ENCODE results near the gene BDKRB2. TPM values are rescaled to one million over a fixed set of nuclear protein-coding genes. Genes with fewer than 3 reads are reported as not detected.

Gene BDKRB2
- total RNA-seq, 1 experiment from 2014 or later = 0.15 TPM

DNA sequence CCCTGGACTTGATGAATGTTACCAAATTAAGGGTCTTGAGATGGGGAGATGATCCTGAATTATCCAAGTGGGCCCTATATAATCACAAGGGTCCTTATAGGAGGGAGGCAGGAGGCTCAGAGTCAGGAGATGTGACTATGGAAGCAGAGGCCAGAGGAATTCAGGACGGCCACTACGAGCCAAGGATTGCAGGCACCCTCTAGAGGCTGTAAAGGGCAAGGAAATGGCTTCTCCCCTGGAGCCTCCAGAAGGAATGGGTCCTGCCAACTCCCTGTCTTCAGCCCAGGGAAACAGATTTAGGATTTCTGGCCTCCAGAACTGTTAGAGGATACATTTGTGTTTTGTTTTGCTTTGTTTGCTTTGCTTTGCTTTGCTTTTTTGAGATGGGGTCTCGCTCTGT, 60.2 kb downstream of the BDKRB2 start:
- H3K4me3 Mint-ChIP-seq = no peak overlapping the region
- no peak overlapping the region for H3T11ph ChIP-seq (ENCODE audit: low read length)
- H3K27me3 Mint-ChIP-seq (ENCODE audit: low read depth) = no peaks in the 10 kb centered on the region; the same call in 1 of the 2 replicates
- no peak overlapping the region for H3K9ac ChIP-seq (ENCODE audit: extremely low read depth, insufficient read length, low read length)
- no peaks in the 10 kb centered on the region for H3K27me3 ChIP-seq (ENCODE audit: insufficient read depth, low read length)
- H4K5ac ChIP-seq (ENCODE audit: insufficient read length, low read depth, low read length) = no peak overlapping the region
- H3K23me2 ChIP-seq (ENCODE audit: insufficient read length, low read depth, low read length, poor library complexity, severe bottlenecking) = no peaks in the 10 kb centered on the region
- no peaks in the 10 kb centered on the region for H3K4me1 Mint-ChIP-seq
- H2BK5ac ChIP-seq (ENCODE audit: insufficient read length, low read length) = no peak overlapping the region
- H3K27ac Mint-ChIP-seq = no peak overlapping the region
- no peak overlapping the region for H4K91ac ChIP-seq (ENCODE audit: insufficient read length, low read depth, low read length)
- peak; percentile 47 for DNase-seq
- H4K8ac ChIP-seq (replicated peaks; ENCODE audit: insufficient read length, low read depth, low read length) = no peak overlapping the region
- H2BK120ac ChIP-seq (ENCODE audit: low read depth, low read length, poor library complexity, severe bottlenecking) = no peak overlapping the region
- H3K56ac ChIP-seq (ENCODE audit: insufficient read length, low read depth, low read length) = no peak overlapping the region
- H3K79me1 ChIP-seq (ENCODE audit: insufficient read depth, low read depth, low read length, poor library complexity, severe bottlenecking) = no peaks in the 10 kb centered on the region
- no CpG with 5 or more reads among the region's 3 CpGs for WGBS (ENCODE audit: extremely low coverage, insufficient read length, low lambda C conversion rate)
- H3K79me2 ChIP-seq (ENCODE audit: insufficient read depth, low read length) = no peaks in the 10 kb centered on the region
- no peak overlapping the region for H3K14ac ChIP-seq (ENCODE audit: insufficient read depth, low read length)
- H3K4me1 ChIP-seq (ENCODE audit: insufficient read depth, low read length) = no peaks in the 10 kb centered on the region
- no peaks in the 10 kb centered on the region; a peak in 1 of 7 replicates for H3K36me3 Mint-ChIP-seq (ENCODE audit: insufficient read depth in 1 of 3, low read depth in 3 of 3)
- H2AFZ ChIP-seq (ENCODE audit: low read length) = no peak overlapping the region
- H2BK12ac ChIP-seq (ENCODE audit: insufficient read length, low read depth, low read length) = no peak overlapping the region
- no peak overlapping the region for H3K27ac ChIP-seq (ENCODE audit: insufficient read length, low read depth, low read length)
- no peak overlapping the region for H2AK5ac ChIP-seq (ENCODE audit: insufficient read length, low read length)
- TF ChIP-seq CTCF (conservative IDR thresholded peaks at IDR 0.05) = peak; percentile 62
- H3K9me3 Mint-ChIP-seq = peaks cover under 1 to 3% of the 10 kb centered on the region in 2 experiments; a peak in 3 of 5 replicates
- no peak overlapping the region for H2BK15ac ChIP-seq (ENCODE audit: low read depth, low read length)
- H3K18ac ChIP-seq (ENCODE audit: insufficient read length, low read depth, low read length) = no peak overlapping the region
- H3K4ac ChIP-seq (ENCODE audit: low read depth, low read length) = no peak overlapping the region
- H4K20me1 ChIP-seq (ENCODE audit: control insufficient read depth, insufficient read depth, insufficient read length) = no peaks in the 10 kb centered on the region
- no peak overlapping the region for H3K4me2 ChIP-seq (ENCODE audit: insufficient read depth, insufficient read length, low read length)
- H3K23ac ChIP-seq (ENCODE audit: insufficient read length, low read depth, low read length) = no peak overlapping the region
- H2BK20ac ChIP-seq (ENCODE audit: low read depth, low read length, poor library complexity, severe bottlenecking) = no peak overlapping the region
- H3K9me3 ChIP-seq (ENCODE audit: control insufficient read depth, low read depth, low read length) = no peaks in the 10 kb centered on the region
